NCI-H526 (cell line): ENCODE results near the gene UFC1.
A peak's percentile ranks its signal among the peaks of the same experiment; 100 is the strongest.
"Not testable (repeated sequence)": the region's sequence is repeated elsewhere in the genome, so short reads cannot be mapped to it uniquely, and the experiment has no call there.

Source experiments
- DNase-seq, 2 experiments: peaks; one replicate each; lab custom pipeline; 2025; lab: John Stamatoyannopoulos, UW

Gene UFC1

GRCh38 chr1:161153682-161154337 lies at the start of gene UFC1:
TSS of gene UFC1 (plus strand) at chr1:161153978. CDS start at chr1:161153998, 20 bp downstream.
- peak; percentile 97 for DNase-seq

GRCh38 chr1:161106431-161106830 lies 47.3 kb upstream of the UFC1 start:
- DNase-seq, result no peak

DNA sequence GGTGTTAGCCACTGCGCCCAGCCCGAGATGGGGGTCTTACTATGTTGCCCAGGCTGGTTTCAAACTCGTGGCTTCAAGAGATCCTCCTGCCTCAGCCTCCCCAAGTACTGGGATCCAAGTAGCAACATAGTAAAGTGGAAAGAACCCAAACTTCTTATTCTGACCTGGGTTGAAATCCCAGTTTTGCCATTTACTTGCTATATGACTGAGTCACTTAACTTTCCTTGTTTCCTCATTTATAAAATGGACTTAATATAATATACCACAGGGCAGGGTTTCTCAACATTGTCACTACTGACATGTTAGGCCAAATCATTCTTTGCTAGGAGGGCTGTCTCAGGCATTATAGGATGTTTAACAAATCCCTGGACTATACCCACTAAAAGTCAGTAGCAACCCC lies 42.7 kb upstream of the UFC1 start:
- no peak for DNase-seq

- no peak for DNase-seq
These were observed 42.3 kb upstream of the UFC1 start for GRCh38 chr1:161111527-161111926.

- no peak for DNase-seq
These were observed 39.9 kb upstream of the UFC1 start for GRCh38 chr1:161113915-161114314.

GRCh38 chr1:161114556-161114955 lies 39.2 kb upstream of the UFC1 start:
- no peak for DNase-seq

DNA sequence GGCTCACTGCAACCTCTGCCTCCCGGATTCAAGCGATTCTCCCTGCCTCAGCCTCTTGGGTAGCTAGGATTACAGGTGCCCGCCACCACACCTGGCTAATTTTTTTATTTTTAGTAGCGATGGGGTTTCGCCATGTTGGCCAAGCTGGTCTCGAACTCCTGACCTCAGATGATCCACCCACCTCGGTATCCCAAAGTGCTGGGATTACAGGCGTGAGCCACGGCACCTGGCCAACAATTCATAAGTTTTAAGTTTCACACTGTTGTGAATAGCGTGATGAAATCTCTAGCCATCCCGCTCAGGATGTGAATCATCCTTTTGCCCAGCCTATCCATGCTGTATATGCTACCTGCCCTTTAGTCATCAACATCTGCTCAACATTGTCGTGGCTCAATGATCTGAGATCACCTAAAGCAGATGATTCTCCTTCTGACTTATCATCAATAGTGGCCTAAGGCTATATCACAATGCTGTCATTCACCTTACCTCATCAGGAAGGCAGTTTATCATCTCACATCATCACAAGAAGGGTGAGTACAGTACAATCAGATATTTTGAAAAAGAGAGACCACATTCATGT lies 38.6 kb upstream of the UFC1 start:
- no peak for DNase-seq

GRCh38 chr1:161115961-161116360 lies 37.8 kb upstream of the UFC1 start:
- DNase-seq, result not testable (repeated sequence)

- DNase-seq, result peak; percentile 79 to 97
These were observed 35.8 kb upstream of the UFC1 start, which contains the start of the genes NIT1 and PFDN2 for GRCh38 chr1:161117759-161118581. TSS of gene NIT1 (plus strand) at chr1:161118105. CDS start at chr1:161118177, 72 bp downstream. TSS of gene PFDN2 (minus strand) at chr1:161118037. CDS start at chr1:161118026, 11 bp downstream.

DNA sequence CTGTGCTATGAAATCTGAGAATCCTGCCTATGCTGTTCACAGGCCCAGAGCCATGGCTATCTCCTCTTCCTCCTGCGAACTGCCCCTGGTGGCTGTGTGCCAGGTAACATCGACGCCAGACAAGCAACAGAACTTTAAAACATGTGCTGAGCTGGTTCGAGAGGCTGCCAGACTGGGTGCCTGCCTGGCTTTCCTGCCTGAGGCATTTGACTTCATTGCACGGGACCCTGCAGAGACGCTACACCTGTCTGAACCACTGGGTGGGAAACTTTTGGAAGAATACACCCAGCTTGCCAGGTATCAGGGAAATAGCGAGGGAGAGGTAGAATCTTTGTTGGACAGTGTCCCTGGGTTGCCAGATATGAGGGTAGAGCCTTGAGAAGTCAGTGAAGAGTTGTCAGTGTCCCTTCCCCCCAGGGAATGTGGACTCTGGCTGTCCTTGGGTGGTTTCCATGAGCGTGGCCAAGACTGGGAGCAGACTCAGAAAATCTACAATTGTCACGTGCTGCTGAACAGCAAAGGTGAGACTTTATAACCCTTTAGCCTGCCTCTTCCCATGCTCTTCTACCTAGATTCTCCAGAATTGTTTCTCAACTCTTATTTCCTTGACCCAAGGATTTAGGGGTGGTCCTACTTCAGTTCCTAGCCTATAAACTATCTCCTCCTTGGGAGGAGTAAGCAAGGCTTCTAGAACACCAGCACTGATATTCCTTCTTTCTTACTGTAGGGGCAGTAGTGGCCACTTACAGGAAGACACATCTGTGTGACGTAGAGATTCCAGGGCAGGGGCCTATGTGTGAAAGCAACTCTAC lies 34.5 kb upstream of the UFC1 start:
- DNase-seq, result peak; percentile 27 to 48

GRCh38 chr1:161121042-161121650 lies 32.6 kb upstream of the UFC1 start:
- DNase-seq, result no peak

DNA sequence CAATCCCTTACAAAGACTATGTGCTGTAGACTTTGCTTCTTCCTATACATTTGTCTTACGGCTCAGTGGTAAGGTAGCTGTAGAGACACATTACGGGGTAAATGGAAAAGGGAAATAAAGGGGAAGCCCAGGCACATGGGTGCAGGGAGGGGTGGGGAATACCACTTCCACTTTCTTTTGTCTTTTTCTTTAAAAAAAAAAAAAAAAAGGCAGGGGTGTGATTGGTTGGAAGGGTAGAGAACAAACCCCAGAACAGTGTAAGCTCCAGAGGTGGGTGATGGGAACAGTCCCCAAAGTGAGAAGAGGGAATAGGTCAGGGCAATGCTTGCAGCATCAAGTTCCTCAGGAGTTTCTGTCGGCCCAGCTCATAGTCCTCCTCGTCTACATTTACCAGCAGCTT lies 31.9 kb upstream of the UFC1 start:
- DNase-seq, result no peak

- DNase-seq, result no peak
These were observed 30.8 kb upstream of the UFC1 start for GRCh38 chr1:161122967-161123366.

GRCh38 chr1:161127649-161128048 lies 26.1 kb upstream of the UFC1 start:
- DNase-seq, result no peak

GRCh38 chr1:161128591-161129420 lies 25.0 kb upstream of the UFC1 start:
- no peak for DNase-seq

DNA sequence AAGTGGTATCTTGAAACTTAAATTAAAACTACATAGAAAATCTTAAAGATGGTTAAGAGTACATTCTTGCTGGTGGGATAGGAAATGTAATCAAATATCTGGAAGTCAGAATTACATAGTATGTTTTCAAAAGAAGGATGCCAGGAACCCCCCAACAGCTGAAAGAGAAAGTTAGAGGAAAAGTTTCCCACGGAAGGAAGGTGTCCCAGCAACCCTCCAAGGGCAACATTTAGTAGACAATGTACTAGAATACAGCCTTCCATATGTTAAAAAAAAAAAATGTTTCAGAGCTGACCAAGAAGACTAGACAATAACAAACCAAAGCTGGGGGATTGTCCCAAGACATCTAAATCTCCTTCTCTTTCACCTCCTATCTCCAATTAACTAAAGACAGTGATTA lies 23.5 kb upstream of the UFC1 start:
- no peak for DNase-seq

GRCh38 chr1:161131523-161132409 lies 22.0 kb upstream of the UFC1 start:
- DNase-seq, result peak in 1 of 2 experiments; percentile 43

DNA sequence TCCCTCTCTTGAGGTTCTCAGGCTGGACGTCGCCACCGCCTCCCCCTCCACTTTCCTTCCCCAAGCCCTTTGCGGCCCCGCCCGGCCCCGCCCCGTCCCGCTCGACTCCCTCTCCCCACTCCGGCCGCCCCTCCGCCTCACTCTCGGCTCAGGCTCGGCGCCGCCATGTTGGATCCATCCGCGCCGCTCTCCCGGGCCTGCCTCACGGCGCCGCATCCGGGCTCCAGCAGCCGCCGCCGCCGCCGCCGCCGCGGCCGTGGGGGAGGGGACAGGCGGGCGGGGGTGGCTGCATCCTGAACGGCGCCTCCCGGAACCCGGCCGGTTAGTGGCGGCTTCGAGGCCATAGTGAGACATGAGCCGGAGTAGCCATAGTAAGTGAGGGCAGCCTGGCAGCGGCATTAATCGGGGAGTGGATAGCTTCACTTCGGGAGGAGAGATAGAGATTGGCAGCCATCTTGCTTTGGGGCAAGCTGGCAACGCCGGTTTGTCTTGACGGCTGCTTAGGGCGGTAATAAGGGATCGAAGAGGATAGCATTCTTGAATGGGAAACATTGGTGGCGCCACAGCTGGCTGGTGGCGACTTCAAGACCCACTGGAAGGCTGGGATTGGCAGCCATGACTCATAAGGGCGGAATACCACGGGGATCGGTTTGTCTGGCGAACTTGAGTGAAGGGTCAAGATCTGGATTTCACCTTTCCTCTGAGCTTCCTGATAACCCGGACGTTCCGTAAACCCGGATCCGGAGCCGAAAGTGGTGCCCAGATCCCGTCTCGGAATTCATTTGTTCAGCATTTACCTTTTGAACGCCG lies 21.2 kb upstream of the UFC1 start, which contains the start of gene DEDD:
DEDD (minus strand) TSS at position 258 of the 810 bp plus-strand sequence. CDS start 8,205 bp downstream, outside the sequence.
- peak; percentile 98 to 99 for DNase-seq
